ENCODE measurements around the gene DRD2.

The DRD2 gene

GRCh38 chr11:113474362-113475159 lies 637 bp downstream of the DRD2 start:
- Histone ChIP-seq H3K27ac (no peak overlapping the region), H3K4me3 (IDR thresholded peaks at IDR 0.05; ENCODE audit: insufficient read depth, low read depth, low read length) (no peak overlapping the region), H3K4me2 (no peak overlapping the region), H3K79me2 (ENCODE audit: insufficient read depth, low read depth) (no peaks in the 10 kb centered on the region), H2AFZ (ENCODE audit: low read depth) (no peak overlapping the region), H3K36me3 (ENCODE audit: insufficient read depth) (no peaks in the 10 kb centered on the region), H3K9ac (no peak overlapping the region), H3K4me1 (ENCODE audit: low read depth, poor library complexity, severe bottlenecking) (no peaks in the 10 kb centered on the region), H4K20me1 (ENCODE audit: insufficient read depth) (no peaks in the 10 kb centered on the region), H3K27me3 (ENCODE audit: insufficient read depth, low read depth) (no peaks in the 10 kb centered on the region)
- no peak for TF ChIP-seq CTCF (conservative IDR thresholded peaks at IDR 0.05; ENCODE audit: low read depth, low read length)

GRCh38 chr11:113473983-113474361 lies 1.2 kb downstream of the DRD2 start:
- no peak for TF ChIP-seq CTCF (conservative IDR thresholded peaks at IDR 0.05; ENCODE audit: low read depth, low read length)
- Histone ChIP-seq H3K4me3 (IDR thresholded peaks at IDR 0.05; ENCODE audit: insufficient read depth, low read depth, low read length) (no peak overlapping the region), H2AFZ (ENCODE audit: low read depth) (no peak overlapping the region), H3K27me3 (ENCODE audit: insufficient read depth, low read depth) (no peaks in the 10 kb centered on the region), H3K4me2 (no peak overlapping the region), H3K9ac (no peak overlapping the region), H3K27ac (no peak overlapping the region), H3K4me1 (ENCODE audit: low read depth, poor library complexity, severe bottlenecking) (no peaks in the 10 kb centered on the region), H4K20me1 (ENCODE audit: insufficient read depth) (no peaks in the 10 kb centered on the region), H3K36me3 (ENCODE audit: insufficient read depth) (no peaks in the 10 kb centered on the region), H3K79me2 (ENCODE audit: insufficient read depth, low read depth) (no peaks in the 10 kb centered on the region)

GRCh38 chr11:113472471-113472870 lies 2.7 kb downstream of the DRD2 start:
- Histone ChIP-seq H3K4me2 (no peak overlapping the region), H4K20me1 (ENCODE audit: insufficient read depth) (no peaks in the 10 kb centered on the region), H3K36me3 (ENCODE audit: insufficient read depth) (no peaks in the 10 kb centered on the region), H3K27me3 (ENCODE audit: insufficient read depth, low read depth) (no peaks in the 10 kb centered on the region), H3K9ac (no peak overlapping the region), H3K4me1 (ENCODE audit: low read depth, poor library complexity, severe bottlenecking) (no peaks in the 10 kb centered on the region), H2AFZ (ENCODE audit: low read depth) (no peak overlapping the region), H3K27ac (no peak overlapping the region), H3K4me3 (IDR thresholded peaks at IDR 0.05; ENCODE audit: insufficient read depth, low read depth, low read length) (no peak overlapping the region), H3K79me2 (ENCODE audit: insufficient read depth, low read depth) (no peaks in the 10 kb centered on the region)
- no peak for TF ChIP-seq CTCF (conservative IDR thresholded peaks at IDR 0.05; ENCODE audit: low read depth, low read length)

DNA sequence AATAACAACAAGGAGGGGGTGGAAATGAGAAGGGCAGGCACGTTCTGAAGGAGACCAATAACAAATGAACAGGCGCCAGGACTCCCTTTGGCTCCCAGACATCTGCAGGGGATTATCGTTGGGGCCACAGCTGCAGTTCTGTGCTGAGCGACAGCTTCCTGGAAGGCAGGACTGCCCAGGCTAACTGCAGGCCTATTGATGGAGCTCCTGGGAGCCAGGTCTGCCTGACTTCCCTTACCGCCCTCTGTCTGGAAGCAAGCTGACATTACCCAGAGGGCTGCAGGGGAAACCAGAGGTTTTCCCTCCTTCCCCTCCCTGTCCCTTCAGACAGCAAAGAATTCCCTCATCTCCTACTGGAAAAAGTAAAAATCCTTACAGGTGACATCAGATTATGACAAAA lies 5.0 kb downstream of the DRD2 start:
- no peaks in the 10 kb centered on the region for H3K27me3 ChIP-seq (ENCODE audit: insufficient read depth, low read depth)

More for the DNA sequence above, 5.0 kb downstream of the DRD2 start:
- Histone ChIP-seq H3K4me2 (no peak overlapping the region), H2AFZ (ENCODE audit: low read depth) (no peak overlapping the region), H3K27ac (no peak overlapping the region), H3K4me1 (ENCODE audit: low read depth, poor library complexity, severe bottlenecking) (no peaks in the 10 kb centered on the region), H3K36me3 (ENCODE audit: insufficient read depth) (no peaks in the 10 kb centered on the region), H3K9ac (no peak overlapping the region), H3K79me2 (ENCODE audit: insufficient read depth, low read depth) (no peaks in the 10 kb centered on the region), H4K20me1 (ENCODE audit: insufficient read depth) (no peaks in the 10 kb centered on the region), H3K4me3 (IDR thresholded peaks at IDR 0.05; ENCODE audit: insufficient read depth, low read depth, low read length) (no peak overlapping the region)
- no peak for TF ChIP-seq CTCF (conservative IDR thresholded peaks at IDR 0.05; ENCODE audit: low read depth, low read length)

All from KMS-11 (cell line).